HEK293 (cell line): ENCODE data around the gene CCL4.
A peak's percentile ranks its signal among the peaks of the same experiment; 100 is the strongest.

ENCODE experiments used
- CTCF ChIA-PET: fragments of 350-600 bp; formaldehyde crosslinking; extraction: SDS; loops from one replicate; lab custom pipeline; 2021; ENCODE audit warnings: antibody characterized with exemption; lab: Yijun Ruan, JAX
- POLR2A ChIA-PET: fragments of 300-600 bp; formaldehyde crosslinking; extraction: SDS; loops from one replicate; lab custom pipeline; 2020; ENCODE audit warnings: antibody characterized with exemption, inconsistent platforms; lab: Yijun Ruan, JAX
- H3K27ac ChIP-seq: fragments of 200-500 bp; sonication (Bioruptor generic); 2 replicates; pipeline ENCODE4 v1.5.1; 2014; ENCODE audit warnings: low read depth, low read length, control low read depth, inconsistent platforms; ENCODE audit errors: extremely low read depth
- H3K36me3 ChIP-seq, 2 experiments: fragments of 200-500 bp in 1 of 2; sonication (Bioruptor generic) in 1 of 2; 1 replicate in 1 of 2; 2 replicates in 1 of 2; pipeline ENCODE4 v1.5.1; 2014 to 2017; ENCODE audit warnings: inconsistent platforms in 2 of 2, low read length in 2 of 2; ENCODE audit not compliant: control insufficient read depth in 2 of 2, insufficient read depth in 1 of 2
- H3K4me1 ChIP-seq: fragments of 200-500 bp; sonication (Bioruptor generic); 2 replicates; pipeline ENCODE4 v1.5.1; 2014; ENCODE audit warnings: mild to moderate bottlenecking, low read length, inconsistent platforms; ENCODE audit not compliant: control insufficient read depth, insufficient read depth
- H3K4me3 ChIP-seq: 2 replicates; pipeline ENCODE4 v1.5.1; 2011; ENCODE audit warnings: low read depth, mild to moderate bottlenecking, control low read depth, low read length, moderate library complexity
- H3K9me3 ChIP-seq: fragments of 200-500 bp; sonication (Bioruptor generic); 2 replicates; pipeline ENCODE4 v1.5.1; 2014; ENCODE audit warnings: low read depth, low read length, inconsistent platforms; ENCODE audit not compliant: control insufficient read depth, insufficient read depth
- FEZF1 ChIP-seq: fragments of 450-650 bp; formaldehyde crosslinking; IDR thresholded peaks from 2 replicates; pipeline ENCODE4 v1.5.1; 2016; ENCODE audit warnings: missing biosample characterization, missing genetic modification characterization
- HOXA7 ChIP-seq: sonication (generic); formaldehyde crosslinking; IDR thresholded peaks from 2 replicates; pipeline ENCODE4 v1.8.1; 2022; ENCODE audit warnings: missing genetic modification reagents, borderline replicate concordance
- IKZF3 ChIP-seq: fragments of 450-650 bp; IDR thresholded peaks from 2 replicates; pipeline ENCODE4 v1.5.0; 2018; ENCODE audit warnings: missing biosample characterization, mild to moderate bottlenecking, missing genetic modification characterization, moderate library complexity
- PBX3 ChIP-seq: sonication (generic); formaldehyde crosslinking; IDR thresholded peaks from 2 replicates; pipeline ENCODE4 v1.8.1; 2022; ENCODE audit warnings: mild to moderate bottlenecking, moderate library complexity, missing genetic modification reagents
- TSHZ1 ChIP-seq: fragments of 450-650 bp; formaldehyde crosslinking; IDR thresholded peaks from 2 replicates; pipeline ENCODE4 v1.5.1; 2016; ENCODE audit warnings: missing biosample characterization, missing genetic modification characterization, borderline replicate concordance
- ZBTB21 ChIP-seq: fragments of 450-650 bp; formaldehyde crosslinking; IDR thresholded peaks from 2 replicates; pipeline ENCODE4 v1.5.1; 2017; ENCODE audit warnings: missing biosample characterization, missing genetic modification characterization
- ZNF157 ChIP-seq: fragments of 450-650 bp; formaldehyde crosslinking; IDR thresholded peaks from 2 replicates; pipeline ENCODE4 v1.5.1; 2016; ENCODE audit warnings: missing biosample characterization, missing genetic modification characterization
- ZNF174 ChIP-seq: fragments of 450-650 bp; formaldehyde crosslinking; IDR thresholded peaks from 2 replicates; pipeline ENCODE4 v1.5.0; 2017; ENCODE audit warnings: missing biosample characterization, mild to moderate bottlenecking, missing genetic modification characterization
- ZNF23 ChIP-seq: fragments of 450-650 bp; formaldehyde crosslinking; IDR thresholded peaks from 2 replicates; pipeline ENCODE4 v1.5.1; 2016; ENCODE audit warnings: missing biosample characterization, missing genetic modification characterization, borderline replicate concordance
- ZNF394 ChIP-seq: fragments of 450-650 bp; formaldehyde crosslinking; IDR thresholded peaks from 2 replicates; pipeline ENCODE4 v1.5.1; 2016; ENCODE audit warnings: missing biosample characterization, missing genetic modification characterization, mild to moderate bottlenecking, moderate library complexity, borderline replicate concordance
- ZNF449 ChIP-seq: fragments of 450-650 bp; formaldehyde crosslinking; IDR thresholded peaks from 2 replicates; pipeline ENCODE4 v1.5.1; 2017; ENCODE audit warnings: missing biosample characterization, mild to moderate bottlenecking, missing genetic modification characterization, moderate library complexity
- ZNF664 ChIP-seq: fragments of 450-650 bp; formaldehyde crosslinking; IDR thresholded peaks from 2 replicates; pipeline ENCODE4 v1.5.1; 2016; ENCODE audit warnings: missing biosample characterization, missing genetic modification characterization
- TF ChIP-seq, protein P1 (sequence below): fragments of 450-650 bp; formaldehyde crosslinking; IDR thresholded peaks from 2 replicates; pipeline ENCODE4 v1.5.1; 2016; ENCODE audit warnings: missing biosample characterization, missing genetic modification characterization
- TF ChIP-seq, protein P2 (sequence below): fragments of 450-650 bp; formaldehyde crosslinking; IDR thresholded peaks from 2 replicates; pipeline ENCODE4 v1.5.1; 2017; ENCODE audit warnings: missing biosample characterization, missing genetic modification characterization
- TF ChIP-seq, protein P3 (sequence below): fragments of 450-650 bp; formaldehyde crosslinking; IDR thresholded peaks from 2 replicates; pipeline ENCODE4 v1.5.1; 2017; ENCODE audit warnings: missing biosample characterization, missing genetic modification characterization

CCL4 gene

GRCh38 chr17:36131931-36132330 is 28.3 kb downstream of the CCL4 start:
- Histone ChIP-seq H3K27ac (no peak overlapping the region), H3K36me3 (no peaks in the 10 kb centered on the region), H3K4me1 (peaks cover 9% of the 10 kb centered on the region), H3K9me3 (no peaks in the 10 kb centered on the region), H3K4me3 (no peak overlapping the region)
- no peak for TF ChIP-seq IKZF3 (tag by site-specific recombination)
- peak; percentile 97 for TF ChIP-seq ZNF157 (tag by site-specific recombination)
- no peak for TF ChIP-seq TSHZ1 (tag by site-specific recombination)
- TF ChIP-seq ZNF394 (tag by site-specific recombination): no peak
- ChIA-PET CTCF (interaction anchor here (0.6 to 16.2 kb wide), 11 partner anchors 14 to 919 kb away, joined by 3 to 319 read pairs (median 4); partner anchors contain the start of gene C17orf50), POLR2A (no interaction called here)

GRCh38 chr17:36132421-36132831 is 28.8 kb downstream of the CCL4 start:
- CTCF ChIA-PET: interaction anchor here (0.6 to 16.2 kb wide), 9 partner anchors 13 to 777 kb away, joined by 3 to 319 read pairs (median 4); partner anchors contain the start of gene C17orf50
- Histone ChIP-seq H3K9me3 (no peaks in the 10 kb centered on the region), H3K27ac (no peak overlapping the region), H3K4me3 (no peak overlapping the region), H3K4me1 (peaks cover 9% of the 10 kb centered on the region), H3K36me3 (no peaks in the 10 kb centered on the region)
- POLR2A ChIA-PET: no interaction called here
- TF ChIP-seq, protein P1, sequence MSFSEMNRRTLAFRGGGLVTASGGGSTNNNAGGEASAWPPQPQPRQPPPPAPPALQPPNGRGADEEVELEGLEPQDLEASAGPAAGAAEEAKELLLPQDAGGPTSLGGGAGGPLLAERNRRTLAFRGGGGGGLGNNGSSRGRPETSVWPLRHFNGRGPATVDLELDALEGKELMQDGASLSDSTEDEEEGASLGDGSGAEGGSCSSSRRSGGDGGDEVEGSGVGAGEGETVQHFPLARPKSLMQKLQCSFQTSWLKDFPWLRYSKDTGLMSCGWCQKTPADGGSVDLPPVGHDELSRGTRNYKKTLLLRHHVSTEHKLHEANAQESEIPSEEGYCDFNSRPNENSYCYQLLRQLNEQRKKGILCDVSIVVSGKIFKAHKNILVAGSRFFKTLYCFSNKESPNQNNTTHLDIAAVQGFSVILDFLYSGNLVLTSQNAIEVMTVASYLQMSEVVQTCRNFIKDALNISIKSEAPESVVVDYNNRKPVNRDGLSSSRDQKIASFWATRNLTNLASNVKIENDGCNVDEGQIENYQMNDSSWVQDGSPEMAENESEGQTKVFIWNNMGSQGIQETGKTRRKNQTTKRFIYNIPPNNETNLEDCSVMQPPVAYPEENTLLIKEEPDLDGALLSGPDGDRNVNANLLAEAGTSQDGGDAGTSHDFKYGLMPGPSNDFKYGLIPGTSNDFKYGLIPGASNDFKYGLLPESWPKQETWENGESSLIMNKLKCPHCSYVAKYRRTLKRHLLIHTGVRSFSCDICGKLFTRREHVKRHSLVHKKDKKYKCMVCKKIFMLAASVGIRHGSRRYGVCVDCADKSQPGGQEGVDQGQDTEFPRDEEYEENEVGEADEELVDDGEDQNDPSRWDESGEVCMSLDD (tag by site-specific recombination): no peak
- peak; percentile 56; the same call in 1 of the 2 replicates for TF ChIP-seq ZNF449 (tag by site-specific recombination)

DNA sequence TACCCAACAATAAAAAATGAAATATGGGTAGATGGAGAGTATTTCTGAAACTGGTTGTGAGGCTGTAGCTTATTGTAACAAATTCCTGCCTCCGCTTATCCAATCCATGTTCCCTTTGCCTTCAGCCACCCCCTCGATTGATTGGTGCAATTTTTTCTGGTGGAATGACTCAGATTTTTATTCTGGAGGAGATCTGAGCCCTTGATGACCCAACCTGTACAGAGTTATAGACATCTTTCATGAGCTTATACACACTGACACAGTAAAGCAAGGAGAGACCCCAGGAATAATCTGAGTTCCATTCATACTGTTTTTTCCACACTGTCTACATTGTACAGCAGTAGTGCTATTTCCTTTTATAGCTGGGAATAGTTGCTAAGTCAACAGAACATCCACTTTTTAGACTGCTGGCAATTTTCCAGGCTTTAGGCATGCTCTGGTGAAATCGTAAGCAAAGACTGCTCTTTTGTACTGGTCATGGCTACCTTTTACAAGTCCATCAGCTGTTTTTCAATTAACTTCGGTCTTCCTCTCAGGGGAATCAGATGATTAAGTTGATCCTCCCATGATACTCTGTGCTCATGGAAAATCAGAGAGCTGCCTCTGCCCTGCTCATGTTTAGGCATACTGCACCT is 30.1 kb downstream of the CCL4 start:
- ChIA-PET POLR2A (interaction anchor here (0.6 to 1.3 kb wide), 3 partner anchors 9 to 325 kb away, joined by 3 to 5 read pairs (median 4); partner anchors contain the start of gene TAF15), CTCF (interaction anchor here (1.1 to 16.2 kb wide), 4 partner anchors 12 to 164 kb away, joined by 3 to 319 read pairs (median 10); no protein-coding TSS in a partner anchor)
- TF ChIP-seq PBX3 (CRISPR knock-in tag) (no peak), ZNF174 (tag by site-specific recombination) (no peak), ZNF664 (tag by site-specific recombination) (no peak), ZBTB21 (tag by site-specific recombination) (peak; percentile 22; the same call in 1 of the 2 replicates), HOXA7 (CRISPR knock-in tag) (no peak), ZNF23 (tag by site-specific recombination) (no peak), FEZF1 (tag by site-specific recombination) (peak; percentile 97)
- TF ChIP-seq, protein P2, sequence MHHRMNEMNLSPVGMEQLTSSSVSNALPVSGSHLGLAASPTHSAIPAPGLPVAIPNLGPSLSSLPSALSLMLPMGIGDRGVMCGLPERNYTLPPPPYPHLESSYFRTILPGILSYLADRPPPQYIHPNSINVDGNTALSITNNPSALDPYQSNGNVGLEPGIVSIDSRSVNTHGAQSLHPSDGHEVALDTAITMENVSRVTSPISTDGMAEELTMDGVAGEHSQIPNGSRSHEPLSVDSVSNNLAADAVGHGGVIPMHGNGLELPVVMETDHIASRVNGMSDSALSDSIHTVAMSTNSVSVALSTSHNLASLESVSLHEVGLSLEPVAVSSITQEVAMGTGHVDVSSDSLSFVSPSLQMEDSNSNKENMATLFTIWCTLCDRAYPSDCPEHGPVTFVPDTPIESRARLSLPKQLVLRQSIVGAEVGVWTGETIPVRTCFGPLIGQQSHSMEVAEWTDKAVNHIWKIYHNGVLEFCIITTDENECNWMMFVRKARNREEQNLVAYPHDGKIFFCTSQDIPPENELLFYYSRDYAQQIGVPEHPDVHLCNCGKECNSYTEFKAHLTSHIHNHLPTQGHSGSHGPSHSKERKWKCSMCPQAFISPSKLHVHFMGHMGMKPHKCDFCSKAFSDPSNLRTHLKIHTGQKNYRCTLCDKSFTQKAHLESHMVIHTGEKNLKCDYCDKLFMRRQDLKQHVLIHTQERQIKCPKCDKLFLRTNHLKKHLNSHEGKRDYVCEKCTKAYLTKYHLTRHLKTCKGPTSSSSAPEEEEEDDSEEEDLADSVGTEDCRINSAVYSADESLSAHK (tag by site-specific recombination): no peak
- TF ChIP-seq, protein P3, sequence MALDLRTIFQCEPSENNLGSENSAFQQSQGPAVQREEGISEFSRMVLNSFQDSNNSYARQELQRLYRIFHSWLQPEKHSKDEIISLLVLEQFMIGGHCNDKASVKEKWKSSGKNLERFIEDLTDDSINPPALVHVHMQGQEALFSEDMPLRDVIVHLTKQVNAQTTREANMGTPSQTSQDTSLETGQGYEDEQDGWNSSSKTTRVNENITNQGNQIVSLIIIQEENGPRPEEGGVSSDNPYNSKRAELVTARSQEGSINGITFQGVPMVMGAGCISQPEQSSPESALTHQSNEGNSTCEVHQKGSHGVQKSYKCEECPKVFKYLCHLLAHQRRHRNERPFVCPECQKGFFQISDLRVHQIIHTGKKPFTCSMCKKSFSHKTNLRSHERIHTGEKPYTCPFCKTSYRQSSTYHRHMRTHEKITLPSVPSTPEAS (tag by site-specific recombination): no peak

More for the DNA sequence above, 30.1 kb downstream of the CCL4 start:
- Histone ChIP-seq H3K36me3 (no peaks in the 10 kb centered on the region), H3K4me3 (no peak overlapping the region), H3K4me1 (peaks cover 9% of the 10 kb centered on the region), H3K27ac (no peak overlapping the region), H3K9me3 (no peaks in the 10 kb centered on the region)
